H1 (cell line): ENCODE measurements around the gene NOS1AP. TPM values are rescaled to one million over a fixed set of nuclear protein-coding genes. Genes with fewer than 3 reads are reported as not detected.

Source experiments
- CTCF ChIA-PET: fragments of 300-600 bp; sonication (Branson Sonifier 250); formaldehyde crosslinking; loops from one replicate; lab custom pipeline; 2021; ENCODE audit not compliant: partially characterized antibody; lab: Charles Lee
- POLR2A ChIA-PET: fragments of 300-600 bp; sonication (Branson Sonifier 250); formaldehyde crosslinking; loops from one replicate; lab custom pipeline; 2021; ENCODE audit warnings: inconsistent platforms; ENCODE audit not compliant: partially characterized antibody; lab: Charles Lee
- DNase-seq, 2 experiments: peaks; one replicate each; pipeline versions ENCODE4 v3.0.0 to v3.0.0-alpha.2; 2010 to 2022; ENCODE audit warnings: low spot score in 2 of 2, low read depth in 1 of 2, mixed read lengths in 1 of 2
- FAIRE-seq: peaks from 2 replicates; lab custom pipeline; 2011; peaks lifted over from hg19 to GRCh38; lab: Jason Lieb, UNC
- H2AFZ ChIP-seq: 2 replicates; pipeline ENCODE4 v1.8.1; 2012; ENCODE audit warnings: low read length, inconsistent platforms
- H2AK5ac ChIP-seq: 2 replicates; pipeline ENCODE4 v1.6.1; 2013; ENCODE audit warnings: low read depth, low read length
- H2BK120ac ChIP-seq: replicated peaks from 2 replicates; pipeline ENCODE3; 2013; ENCODE audit warnings: low read depth, low read length, inconsistent platforms
- H2BK12ac ChIP-seq: 2 replicates; pipeline ENCODE4 v1.6.1; 2013; ENCODE audit warnings: low read depth, low read length
- H2BK15ac ChIP-seq: 2 replicates; pipeline ENCODE4 v1.6.1; 2013; ENCODE audit warnings: low read length
- H2BK20ac ChIP-seq: 2 replicates; pipeline ENCODE4 v1.6.1; 2013; ENCODE audit warnings: low read length
- H2BK5ac ChIP-seq: 2 replicates; pipeline ENCODE4 v1.6.1; 2013; ENCODE audit warnings: low read depth, low read length
- H3K14ac ChIP-seq: 2 replicates; pipeline ENCODE4 v1.6.1; 2013; ENCODE audit warnings: inconsistent platforms; ENCODE audit not compliant: insufficient read length
- H3K18ac ChIP-seq: 2 replicates; pipeline ENCODE4 v1.6.1; 2013; ENCODE audit warnings: low read length; ENCODE audit errors: extremely low read depth
- H3K23ac ChIP-seq: 2 replicates; pipeline ENCODE4 v1.6.1; 2013; ENCODE audit warnings: inconsistent platforms; ENCODE audit not compliant: insufficient read length
- H3K23me2 ChIP-seq: 2 replicates; pipeline ENCODE4 v1.6.1; 2013; ENCODE audit warnings: low read depth, low read length
- H3K27ac ChIP-seq: 2 replicates; pipeline ENCODE4 v1.6.1; 2011; ENCODE audit warnings: low read depth, low read length, inconsistent platforms
- H3K27me3 ChIP-seq, 4 experiments: replicated peaks in 1 of 4; 1 replicate in 1 of 4; 2 replicates in 3 of 4; pipeline versions ENCODE4 v1.6.1 to v1.8.1; 2011 to 2013; ENCODE audit warnings: low read length in 3 of 4, mild to moderate bottlenecking in 3 of 4, inconsistent platforms in 2 of 4, mixed read lengths in 2 of 4, moderate library complexity in 1 of 4; ENCODE audit not compliant: control insufficient read depth in 3 of 4, insufficient read depth in 3 of 4; ENCODE audit errors: extremely low read depth in 1 of 4
- H3K36me3 ChIP-seq, 4 experiments: 2 replicates each; pipeline versions ENCODE4 v1.6.1 to v1.8.1; 2011 to 2013; ENCODE audit warnings: mild to moderate bottlenecking in 4 of 4, low read length in 3 of 4, moderate library complexity in 2 of 4, control low read depth in 1 of 4, inconsistent platforms in 1 of 4; ENCODE audit not compliant: insufficient read depth in 4 of 4, control insufficient read depth in 2 of 4
- H3K4ac ChIP-seq: replicated peaks from 2 replicates; pipeline ENCODE3; 2013; ENCODE audit warnings: low read length, low read depth, mixed read lengths, inconsistent platforms; ENCODE audit not compliant: insufficient read length
- H3K4me1 ChIP-seq, 4 experiments: replicated peaks in 1 of 4; 1 replicate in 1 of 4; 2 replicates in 3 of 4; pipeline versions ENCODE4 v1.6.1 to v1.8.1; 2011 to 2013; ENCODE audit warnings: low read length in 3 of 4, inconsistent platforms in 2 of 4, mixed read lengths in 1 of 4; ENCODE audit not compliant: insufficient read depth in 4 of 4, control insufficient read depth in 3 of 4
- H3K4me2 ChIP-seq, 2 experiments: 2 replicates each; pipeline versions ENCODE4 v1.6.1 to v1.8.1; 2011 to 2013; ENCODE audit warnings: low read depth in 2 of 2, low read length in 2 of 2, control low read depth in 1 of 2, inconsistent platforms in 1 of 2, mild to moderate bottlenecking in 1 of 2; ENCODE audit not compliant: insufficient read depth in 1 of 2
- H3K4me3 ChIP-seq, 4 experiments: fragments of 200-600, 300-600 bp in 1 of 4; sonication (generic), shearing (Covaris generic), sonication (Bioruptor Twin) in 1 of 4; 2 replicates each; pipeline versions ENCODE4 v1.5.1 to v1.8.1; 2011 to 2016; ENCODE audit warnings: low read length in 4 of 4, low read depth in 3 of 4, control low read depth in 2 of 4, inconsistent platforms in 2 of 4, mild to moderate bottlenecking in 2 of 4, mixed read lengths in 1 of 4, moderate library complexity in 1 of 4; ENCODE audit not compliant: insufficient read depth in 2 of 4; ENCODE audit errors: extremely low read depth in 1 of 4
- H3K56ac ChIP-seq: replicated peaks from 2 replicates; pipeline ENCODE3; 2013; ENCODE audit warnings: low read depth, mild to moderate bottlenecking, mixed read lengths, low read length, inconsistent platforms; ENCODE audit not compliant: insufficient read length
- H3K79me1 ChIP-seq: 2 replicates; pipeline ENCODE4 v1.6.1; 2013; ENCODE audit warnings: low read depth, low read length, control low read depth
- H3K79me2 ChIP-seq, 2 experiments: 2 replicates each; pipeline versions ENCODE4 v1.6.1 to v1.8.1; 2012 to 2013; ENCODE audit warnings: low read length in 2 of 2, mild to moderate bottlenecking in 2 of 2, inconsistent platforms in 1 of 2; ENCODE audit not compliant: insufficient read depth in 2 of 2, control insufficient read depth in 1 of 2
- H3K9ac ChIP-seq, 4 experiments: replicated peaks in 1 of 4; 1 replicate in 1 of 4; 2 replicates in 3 of 4; pipeline versions ENCODE4 v1.6.1 to v1.8.1; 2011 to 2013; ENCODE audit warnings: low read depth in 3 of 4, low read length in 3 of 4, control low read depth in 2 of 4, mild to moderate bottlenecking in 2 of 4, moderate library complexity in 2 of 4, inconsistent platforms in 1 of 4; ENCODE audit errors: extremely low read depth in 1 of 4
- H3K9me3 ChIP-seq, 2 experiments: 2 replicates each; pipeline versions ENCODE4 v1.6.1 to v1.8.1; 2012 to 2013; ENCODE audit warnings: mild to moderate bottlenecking in 2 of 2, moderate library complexity in 2 of 2, control low read depth in 1 of 2, inconsistent platforms in 1 of 2, low read depth in 1 of 2, low read length in 1 of 2, mixed read lengths in 1 of 2; ENCODE audit not compliant: insufficient read depth in 2 of 2
- H4K20me1 ChIP-seq, 2 experiments: replicated peaks in 1 of 2; 2 replicates each; pipeline versions ENCODE3 to v1.8.1; 2011 to 2013; ENCODE audit warnings: inconsistent platforms in 2 of 2, low read length in 2 of 2, mild to moderate bottlenecking in 1 of 2; ENCODE audit not compliant: insufficient read depth in 2 of 2, control insufficient read depth in 1 of 2
- H4K5ac ChIP-seq: 2 replicates; pipeline ENCODE4 v1.6.1; 2013; ENCODE audit warnings: low read length, low read depth, mixed read lengths, inconsistent platforms; ENCODE audit not compliant: insufficient read length
- H4K8ac ChIP-seq: 2 replicates; pipeline ENCODE4 v1.8.0; 2013; ENCODE audit warnings: mild to moderate bottlenecking, moderate library complexity, low read length, inconsistent platforms; ENCODE audit not compliant: insufficient read depth; ENCODE audit errors: extremely low read depth
- H4K91ac ChIP-seq: replicated peaks from 2 replicates; pipeline ENCODE3; 2013; ENCODE audit warnings: low read length, mixed read lengths, inconsistent platforms; ENCODE audit not compliant: insufficient read length
- CBX5 ChIP-seq: fragments of 300-800, 300-1000 bp; sonication (generic); IDR thresholded peaks from 2 replicates; pipeline ENCODE4 v1.7.1; 2016; ENCODE audit warnings: antibody characterized with exemption, low read length, low read depth
- FOSL1 ChIP-seq: IDR thresholded peaks from 2 replicates; pipeline ENCODE4 v1.6.1; 2011; ENCODE audit warnings: mild to moderate bottlenecking, low read depth, low read length, moderate library complexity; ENCODE audit not compliant: insufficient read depth
- KDM1A ChIP-seq: fragments of 200-600, 300-600 bp; sonication (generic); IDR thresholded peaks from 2 replicates; pipeline ENCODE4 v1.7.1; 2016; ENCODE audit warnings: mild to moderate bottlenecking, low read length, borderline replicate concordance
- PHF8 ChIP-seq: fragments of 200-600 bp; sonication (generic); conservative IDR thresholded peaks from 2 replicates; pipeline ENCODE4 v1.7.1; 2012; ENCODE audit warnings: low read depth, mild to moderate bottlenecking, inconsistent platforms, low read length, moderate library complexity
- POU5F1 ChIP-seq: IDR thresholded peaks from 2 replicates; pipeline ENCODE4 v1.6.1; 2011; ENCODE audit warnings: low read depth, mild to moderate bottlenecking, low read length, moderate library complexity
- RAD21 ChIP-seq, 2 experiments: IDR thresholded peaks in 1 of 2; conservative IDR thresholded peaks in 1 of 2; 2 replicates each; pipeline ENCODE4 v1.6.1; 2011; ENCODE audit warnings: low read depth in 2 of 2, low read length in 2 of 2, improper control_type of control experiment in 1 of 2, inconsistent platforms in 1 of 2, mild to moderate bottlenecking in 1 of 2, moderate library complexity in 1 of 2
- SP1 ChIP-seq: IDR thresholded peaks from 2 replicates; pipeline ENCODE4 v1.6.1; 2011; ENCODE audit warnings: low read depth, low read length
- WGBS, 2 experiments: shearing (Covaris generic) in 1 of 2; methylation state at CpG; one replicate each; pipeline versions ENCODE4 v1.1.6 to v1.1.7; 2013 to 2015; ENCODE audit warnings: low lambda C conversion rate in 2 of 2, mixed read lengths in 2 of 2, inconsistent platforms in 1 of 2, low coverage in 1 of 2, missing lambda C conversion rate in 1 of 2; ENCODE audit not compliant: insufficient replicate concordance in 2 of 2, insufficient coverage in 1 of 2, insufficient read length in 1 of 2; ENCODE audit errors: extremely low coverage in 1 of 2, missing lambda C conversion rate in 1 of 2; 5-methylcytosine and 5-hydroxymethylcytosine counted together
- polyA plus RNA-seq, 7 experiments: library from polyadenylated mRNA; depleted of rRNA in 3 of 7; stranded (reverse) in 5 of 7; unstranded in 2 of 7; fragments of >200 nt in 5 of 7; fragments of 200-250 nt in 2 of 7; gene quantifications; 1 replicate in 5 of 7; 2 replicates in 1 of 7; 4 replicates in 1 of 7; pipeline versions ENCODE4 v1.2.1 to v1.2.3, GENCODE V29; 2011 to 2013; ENCODE audit warnings: missing spikeins in 2 of 7, mixed read lengths in 2 of 7
- total RNA-seq: library from RNA; stranded (reverse); fragmentation: NEBNext Ultra II Directional; extraction: Animal tissue kit (Norgen Biotek cat#: 25700); gene quantifications from 2 replicates; pipeline ENCODE4 v1.2.1, GENCODE V29; 2021
- TF ChIP-seq, protein P1 (sequence below): IDR thresholded peaks from 2 replicates; pipeline ENCODE4 v1.6.1; 2012; ENCODE audit warnings: low read length, inconsistent platforms
- TF ChIP-seq, protein P2 (sequence below): IDR thresholded peaks from 2 replicates; pipeline ENCODE4 v1.6.1; 2012; ENCODE audit warnings: inconsistent platforms

NOS1AP gene
- total and polyA plus RNA-seq, 2 of the 8 experiments (the other 6 are each of a cell fraction or from before 2014, with no cell fraction given): 2.4 to 12.1 TPM

DNA sequence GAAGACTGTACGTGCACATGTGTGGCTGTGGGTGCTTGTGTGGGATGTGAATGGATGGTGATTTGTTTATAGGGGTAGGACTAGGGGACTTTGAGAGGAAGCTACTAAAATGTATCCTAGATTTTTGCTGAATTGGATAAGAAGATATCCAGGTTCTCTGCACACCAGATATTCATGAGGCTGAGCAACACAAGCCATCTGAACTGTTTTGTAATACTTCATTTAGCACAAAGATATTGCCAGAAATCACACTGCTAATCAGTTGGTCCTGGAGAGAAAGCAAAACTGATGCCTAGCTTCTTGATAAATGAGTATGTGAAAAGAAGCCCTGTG, 135.3 kb downstream of the NOS1AP start:
- no peak overlapping the region for H2AFZ ChIP-seq
- 0 out of 4 replicates have a peak overlapping the region, but pooled peaks of 1 of the 2 experiments have one; percentile 23 for H3K4me2 ChIP-seq
- CTCF ChIA-PET: interaction anchor here (1.2 to 2.2 kb wide), 5 partner anchors 10 to 149 kb away, joined by 4 to 9 read pairs (median 5); no protein-coding TSS in a partner anchor
- POLR2A ChIA-PET: interaction anchor here (0.9 to 2.0 kb wide), 2 partner anchors 9 to 134 kb away, joined by 3 to 8 read pairs; no protein-coding TSS in a partner anchor
- H3K9ac ChIP-seq: no peak overlapping the region
- no peak overlapping the region for H4K8ac ChIP-seq
- no peaks in the 10 kb centered on the region for H3K36me3 ChIP-seq
- no peaks in the 10 kb centered on the region; the same call in 1 of the 2 replicates for H3K79me1 ChIP-seq
- no peak overlapping the region for H3K56ac ChIP-seq
- no peak overlapping the region for H2BK20ac ChIP-seq
- H2BK15ac ChIP-seq: no peak overlapping the region
- H3K27me3 ChIP-seq: no peaks in the 10 kb centered on the region
- H3K9me3 ChIP-seq: no peaks in the 10 kb centered on the region
- H3K4me3 ChIP-seq: no peak overlapping the region
- no peak overlapping the region for H2BK5ac ChIP-seq
- peaks cover 0 to 12% (median under 1%) of the 10 kb centered on the region in 4 experiments; a peak in 4 of 7 replicates for H3K4me1 ChIP-seq
- no peaks in the 10 kb centered on the region for H3K23me2 ChIP-seq
- DNase-seq (no peak), FAIRE-seq (no peak)
- no peak overlapping the region for H4K5ac ChIP-seq
- no peak overlapping the region for H2BK12ac ChIP-seq
- H3K4ac ChIP-seq: no peak overlapping the region
- H4K20me1 ChIP-seq: peaks cover 0 to 2% of the 10 kb centered on the region in 2 experiments
- H3K79me2 ChIP-seq: peaks cover 3 to 64% of the 10 kb centered on the region in 2 experiments; a peak in 3 of 4 replicates
- H2AK5ac ChIP-seq: no peak overlapping the region
- 69% methylated on average over 1 of the region's 1 CpG; no CpG with 5 or more reads in 1 of the 2 experiments for WGBS, 2 experiments
- H4K91ac ChIP-seq: no peak overlapping the region
- H3K23ac ChIP-seq: no peak overlapping the region
- no peak overlapping the region for H2BK120ac ChIP-seq
- H3K14ac ChIP-seq: no peak overlapping the region
- TF ChIP-seq RAD21 (IDR thresholded peaks at IDR 0.05 in 1 of 2, conservative IDR thresholded peaks at IDR 0.05 in 1 of 2; ENCODE audit: low read depth in 2 of 2, low read length in 2 of 2) (no peak), CBX5 (no peak), POU5F1 (no peak), KDM1A (no peak), PHF8 (no peak), FOSL1 (no peak), SP1 (no peak)
- TF ChIP-seq, protein P1, sequence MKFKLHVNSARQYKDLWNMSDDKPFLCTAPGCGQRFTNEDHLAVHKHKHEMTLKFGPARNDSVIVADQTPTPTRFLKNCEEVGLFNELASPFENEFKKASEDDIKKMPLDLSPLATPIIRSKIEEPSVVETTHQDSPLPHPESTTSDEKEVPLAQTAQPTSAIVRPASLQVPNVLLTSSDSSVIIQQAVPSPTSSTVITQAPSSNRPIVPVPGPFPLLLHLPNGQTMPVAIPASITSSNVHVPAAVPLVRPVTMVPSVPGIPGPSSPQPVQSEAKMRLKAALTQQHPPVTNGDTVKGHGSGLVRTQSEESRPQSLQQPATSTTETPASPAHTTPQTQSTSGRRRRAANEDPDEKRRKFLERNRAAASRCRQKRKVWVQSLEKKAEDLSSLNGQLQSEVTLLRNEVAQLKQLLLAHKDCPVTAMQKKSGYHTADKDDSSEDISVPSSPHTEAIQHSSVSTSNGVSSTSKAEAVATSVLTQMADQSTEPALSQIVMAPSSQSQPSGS: no peak
- TF ChIP-seq, protein P2, sequence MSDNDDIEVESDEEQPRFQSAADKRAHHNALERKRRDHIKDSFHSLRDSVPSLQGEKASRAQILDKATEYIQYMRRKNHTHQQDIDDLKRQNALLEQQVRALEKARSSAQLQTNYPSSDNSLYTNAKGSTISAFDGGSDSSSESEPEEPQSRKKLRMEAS: no peak
- H3K18ac ChIP-seq: no peak overlapping the region
- no peak overlapping the region for H3K27ac ChIP-seq
